Measurements from ENCODE around the gene PRKG1. TPM values are rescaled to one million over a fixed set of nuclear protein-coding genes. Genes with fewer than 3 reads are reported as not detected.

The PRKG1 gene
- total RNA-seq, 1 experiment from 2014 or later, result 0.09 TPM

DNA sequence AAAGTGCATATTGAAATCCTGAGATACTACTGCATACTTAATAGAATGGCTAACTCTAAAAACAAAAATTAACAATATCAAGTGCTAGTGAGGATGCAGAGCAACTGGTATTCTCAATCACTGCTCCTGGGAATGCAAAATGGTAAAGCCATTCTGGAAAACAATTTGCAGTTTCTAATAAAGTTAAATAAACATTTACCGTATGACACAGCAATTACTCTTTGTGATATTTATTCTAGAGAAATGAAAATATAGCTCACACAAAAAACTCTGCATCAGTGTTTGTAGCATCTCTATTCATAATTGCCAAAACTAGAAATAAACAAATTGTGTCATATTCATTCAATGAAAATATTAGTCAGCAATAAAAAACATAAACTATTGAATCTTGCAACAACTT lies 984.8 kb downstream of the PRKG1 start:
- no peak overlapping the region for H3K4me3 Mint-ChIP-seq (ENCODE audit: unreplicated experiment)
- H3K36me3 ChIP-seq (ENCODE audit: control insufficient read depth, insufficient read depth, low read length), result no peaks in the 10 kb centered on the region
- no peaks in the 10 kb centered on the region for H3K4me1 ChIP-seq
- no peaks in the 10 kb centered on the region for H3K27me3 ChIP-seq (replicated peaks; ENCODE audit: control insufficient read depth, insufficient read depth, low read length)
- no peaks in the 10 kb centered on the region for H3K9me3 ChIP-seq
- H3K27ac Mint-ChIP-seq (ENCODE audit: unreplicated experiment), result no peak overlapping the region
- no peak overlapping the region for H3K4me3 ChIP-seq (ENCODE audit: low read depth, low read length)
- ChIA-PET POLR2A (no interaction called here), CTCF (no interaction called here)
- TF ChIP-seq, protein P1, sequence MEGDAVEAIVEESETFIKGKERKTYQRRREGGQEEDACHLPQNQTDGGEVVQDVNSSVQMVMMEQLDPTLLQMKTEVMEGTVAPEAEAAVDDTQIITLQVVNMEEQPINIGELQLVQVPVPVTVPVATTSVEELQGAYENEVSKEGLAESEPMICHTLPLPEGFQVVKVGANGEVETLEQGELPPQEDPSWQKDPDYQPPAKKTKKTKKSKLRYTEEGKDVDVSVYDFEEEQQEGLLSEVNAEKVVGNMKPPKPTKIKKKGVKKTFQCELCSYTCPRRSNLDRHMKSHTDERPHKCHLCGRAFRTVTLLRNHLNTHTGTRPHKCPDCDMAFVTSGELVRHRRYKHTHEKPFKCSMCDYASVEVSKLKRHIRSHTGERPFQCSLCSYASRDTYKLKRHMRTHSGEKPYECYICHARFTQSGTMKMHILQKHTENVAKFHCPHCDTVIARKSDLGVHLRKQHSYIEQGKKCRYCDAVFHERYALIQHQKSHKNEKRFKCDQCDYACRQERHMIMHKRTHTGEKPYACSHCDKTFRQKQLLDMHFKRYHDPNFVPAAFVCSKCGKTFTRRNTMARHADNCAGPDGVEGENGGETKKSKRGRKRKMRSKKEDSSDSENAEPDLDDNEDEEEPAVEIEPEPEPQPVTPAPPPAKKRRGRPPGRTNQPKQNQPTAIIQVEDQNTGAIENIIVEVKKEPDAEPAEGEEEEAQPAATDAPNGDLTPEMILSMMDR (IDR thresholded peaks at IDR 0.05; ENCODE audit: insufficient read depth in 1 of 2, low read depth in 1 of 2, low read length in 1 of 2, severe bottlenecking in 1 of 2, unreplicated experiment in 1 of 2), result no peak
- DNase-seq, result no peak
- intact Hi-C loops (cut with micrococcal nuclease; ENCODE audit: unreplicated experiment), result no loop called here
- H3K27me3 Mint-ChIP-seq (ENCODE audit: insufficient read depth, unreplicated experiment), result no peaks in the 10 kb centered on the region
- H3K9me3 Mint-ChIP-seq (ENCODE audit: unreplicated experiment), result no peaks in the 10 kb centered on the region
- BruUV-seq (replicated peaks), result no TSS peak
- H3K36me3 Mint-ChIP-seq (ENCODE audit: insufficient read depth, unreplicated experiment), result no peaks in the 10 kb centered on the region
- H3K4me1 Mint-ChIP-seq (ENCODE audit: low read depth, unreplicated experiment), result no peaks in the 10 kb centered on the region

DNA sequence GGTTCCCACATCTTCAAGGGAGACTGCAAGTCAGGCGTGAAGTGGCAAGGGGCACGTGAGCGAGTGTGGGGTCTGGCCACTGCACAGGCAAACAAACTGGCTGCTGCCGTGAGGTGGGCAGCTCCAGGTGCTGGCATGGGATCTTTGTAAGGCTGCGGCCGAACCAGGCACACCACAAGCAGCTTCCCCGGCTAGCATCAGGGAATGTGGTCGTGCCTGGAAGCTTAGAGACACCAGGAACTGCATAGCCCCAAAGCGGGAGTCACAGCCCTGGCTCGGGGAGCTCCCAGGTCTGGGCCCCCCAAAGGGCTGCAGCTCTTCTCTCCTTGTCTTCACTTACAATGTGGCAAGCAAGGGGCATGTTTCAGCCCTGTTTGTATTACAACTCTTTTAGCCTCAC lies 988.9 kb downstream of the PRKG1 start:
- ChIA-PET POLR2A (no interaction called here), CTCF (no interaction called here)
- no TSS peak for BruUV-seq (replicated peaks)
- Mint-ChIP-seq H3K27me3 (ENCODE audit: insufficient read depth, unreplicated experiment) (no peaks in the 10 kb centered on the region), H3K4me1 (ENCODE audit: low read depth, unreplicated experiment) (no peaks in the 10 kb centered on the region), H3K9me3 (ENCODE audit: unreplicated experiment) (no peaks in the 10 kb centered on the region), H3K4me3 (ENCODE audit: unreplicated experiment) (no peak overlapping the region), H3K36me3 (ENCODE audit: insufficient read depth, unreplicated experiment) (no peaks in the 10 kb centered on the region), H3K27ac (ENCODE audit: unreplicated experiment) (no peak overlapping the region)
- Histone ChIP-seq H3K4me1 (no peaks in the 10 kb centered on the region), H3K9me3 (no peaks in the 10 kb centered on the region), H3K4me3 (ENCODE audit: low read depth, low read length) (no peak overlapping the region), H3K27me3 (replicated peaks; ENCODE audit: control insufficient read depth, insufficient read depth, low read length) (no peaks in the 10 kb centered on the region), H3K36me3 (ENCODE audit: control insufficient read depth, insufficient read depth, low read length) (no peaks in the 10 kb centered on the region)
- intact Hi-C loops (cut with micrococcal nuclease; ENCODE audit: unreplicated experiment), result no loop called here
- no peak for DNase-seq
- TF ChIP-seq, protein P1 (IDR thresholded peaks at IDR 0.05; ENCODE audit: insufficient read depth in 1 of 2, low read depth in 1 of 2, low read length in 1 of 2, severe bottlenecking in 1 of 2, unreplicated experiment in 1 of 2), result no peak

DNA sequence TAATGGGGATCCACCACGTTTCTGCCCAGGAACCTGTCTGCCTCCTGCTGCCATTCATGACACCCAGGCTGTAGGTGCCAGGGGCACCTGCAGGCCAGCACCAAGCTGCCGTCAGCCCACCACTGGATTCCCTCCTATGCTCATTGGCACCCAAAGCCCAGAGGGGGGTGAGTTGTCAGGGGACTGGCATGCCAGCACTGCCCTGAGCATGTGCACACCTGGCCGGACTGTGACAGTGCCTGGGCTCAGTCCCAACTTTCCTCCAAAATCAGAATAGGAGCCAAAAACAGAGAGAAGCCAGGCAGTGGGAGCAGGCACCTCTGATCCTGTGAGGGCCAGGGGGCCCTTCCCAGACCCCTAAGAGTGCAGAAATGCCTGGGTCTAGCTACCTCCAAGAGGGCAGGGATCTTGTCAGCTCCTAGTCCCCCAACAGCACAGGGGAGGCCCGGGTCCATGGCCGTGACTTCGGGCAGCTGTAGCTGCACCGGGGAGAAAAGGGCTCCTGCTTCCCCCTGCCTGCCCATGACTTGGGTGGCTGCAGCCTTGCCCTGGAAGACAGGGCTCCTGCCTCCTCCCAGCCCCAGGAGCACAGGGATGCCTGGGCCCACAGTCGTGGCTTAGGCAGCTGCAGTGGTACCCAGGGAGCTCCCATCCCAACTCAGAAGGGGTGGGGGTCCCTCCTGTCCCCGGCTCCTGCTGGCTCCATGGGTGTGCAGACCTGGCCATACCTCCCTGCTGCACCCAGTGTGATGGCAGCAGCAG lies 990.0 kb downstream of the PRKG1 start:
- DNase-seq, result no peak
- intact Hi-C loops (cut with micrococcal nuclease; ENCODE audit: unreplicated experiment), result no loop called here
- TF ChIP-seq, protein P1 (IDR thresholded peaks at IDR 0.05; ENCODE audit: insufficient read depth in 1 of 2, low read depth in 1 of 2, low read length in 1 of 2, severe bottlenecking in 1 of 2, unreplicated experiment in 1 of 2), result no peak
- Histone ChIP-seq H3K36me3 (ENCODE audit: control insufficient read depth, insufficient read depth, low read length) (no peaks in the 10 kb centered on the region), H3K4me1 (no peaks in the 10 kb centered on the region), H3K4me3 (ENCODE audit: low read depth, low read length) (no peak overlapping the region), H3K9me3 (no peaks in the 10 kb centered on the region), H3K27me3 (replicated peaks; ENCODE audit: control insufficient read depth, insufficient read depth, low read length) (no peaks in the 10 kb centered on the region)
- no TSS peak for BruUV-seq (replicated peaks)
- Mint-ChIP-seq H3K4me1 (ENCODE audit: low read depth, unreplicated experiment) (no peaks in the 10 kb centered on the region), H3K27ac (ENCODE audit: unreplicated experiment) (no peak overlapping the region), H3K4me3 (ENCODE audit: unreplicated experiment) (no peak overlapping the region), H3K36me3 (ENCODE audit: insufficient read depth, unreplicated experiment) (no peaks in the 10 kb centered on the region), H3K27me3 (ENCODE audit: insufficient read depth, unreplicated experiment) (no peaks in the 10 kb centered on the region), H3K9me3 (ENCODE audit: unreplicated experiment) (no peaks in the 10 kb centered on the region)
- POLR2A ChIA-PET, result no interaction called here
- CTCF ChIA-PET, result no interaction called here

Measured in Caco-2 (cell line).